IMR-90 (cell line): ENCODE measurements around the gene MFSD2A. TPM values are rescaled to one million over a fixed set of nuclear protein-coding genes. Genes with fewer than 3 reads are reported as not detected.

Experiments
- ATAC-seq: fragments of 200-7000 bp; cut with Tn5 transposase; 2 replicates; pipeline ENCODE4 v1.9.1; 2020; ENCODE audit warnings: low read depth, mild to moderate bottlenecking, moderate library complexity
- BruUV-seq: library from RNA; stranded (reverse); fragments of 400-500 nt; replicated peaks from 2 replicates; lab custom pipeline; 2021; lab: Mats Ljungman, UMichigan
- CTCF ChIA-PET: fragments of 300-600 bp; formaldehyde crosslinking; extraction: SDS; loops from one replicate; lab custom pipeline; 2021; ENCODE audit warnings: antibody characterized with exemption; lab: Yijun Ruan, JAX
- POLR2A ChIA-PET: fragments of 300-600 bp; sonication (Branson Sonifier 250); formaldehyde crosslinking; loops from one replicate; lab custom pipeline; 2022; ENCODE audit warnings: antibody characterized with exemption; ENCODE audit not compliant: unreplicated experiment; lab: Charles Lee
- DNase-seq: peaks from one replicate; pipeline ENCODE4 v3.0.0; 2013
- H2AFZ ChIP-seq: replicated peaks from 2 replicates; pipeline ENCODE3; 2013; ENCODE audit warnings: low read length, mild to moderate bottlenecking; ENCODE audit not compliant: poor library complexity
- H2AK5ac ChIP-seq: 2 replicates; pipeline ENCODE4 v1.6.1; 2013; ENCODE audit warnings: low read depth, low read length, inconsistent platforms
- H2AK9ac ChIP-seq: replicated peaks from 2 replicates; pipeline ENCODE3; 2013; ENCODE audit warnings: mild to moderate bottlenecking, low read depth, low read length, moderate library complexity; ENCODE audit not compliant: poor library complexity
- H2BK120ac ChIP-seq: 2 replicates; pipeline ENCODE4 v1.6.1; 2013; ENCODE audit warnings: low read depth, low read length, inconsistent platforms
- H2BK15ac ChIP-seq: 3 replicates; pipeline ENCODE4 v1.6.1; 2013; ENCODE audit warnings: low read depth, low read length, inconsistent platforms
- H2BK20ac ChIP-seq: 2 replicates; pipeline ENCODE4 v1.6.1; 2013; ENCODE audit warnings: low read depth, mild to moderate bottlenecking, inconsistent platforms, low read length, moderate library complexity
- H2BK5ac ChIP-seq: 2 replicates; pipeline ENCODE4 v1.6.1; 2013; ENCODE audit warnings: mild to moderate bottlenecking, low read depth, low read length, inconsistent platforms; ENCODE audit not compliant: poor library complexity, severe bottlenecking
- H3K14ac ChIP-seq: replicated peaks from 2 replicates; pipeline ENCODE4 v1.6.1; 2013; ENCODE audit warnings: low read depth, low read length, inconsistent platforms
- H3K18ac ChIP-seq: 2 replicates; pipeline ENCODE4 v1.6.1; 2013; ENCODE audit warnings: low read depth, low read length, control low read depth
- H3K23ac ChIP-seq: 2 replicates; pipeline ENCODE4 v1.6.1; 2013; ENCODE audit warnings: low read depth, low read length, inconsistent platforms
- H3K27ac ChIP-seq: 2 replicates; pipeline ENCODE4 v1.5.1; 2013; ENCODE audit warnings: mild to moderate bottlenecking, control low read depth, low read length; ENCODE audit not compliant: insufficient read depth
- H3K27me3 ChIP-seq: 2 replicates; pipeline ENCODE4 v1.6.1; 2013; ENCODE audit warnings: low read length; ENCODE audit not compliant: control insufficient read depth, insufficient read depth
- H3K36me3 ChIP-seq: 2 replicates; pipeline ENCODE4 v1.6.1; 2013; ENCODE audit warnings: low read length, mixed read lengths; ENCODE audit not compliant: control insufficient read depth, insufficient read depth
- H3K4ac ChIP-seq: 2 replicates; pipeline ENCODE4 v1.6.1; 2013; ENCODE audit warnings: low read depth, low read length, inconsistent platforms
- H3K4me1 ChIP-seq: 2 replicates; pipeline ENCODE4 v1.6.1; 2013; ENCODE audit warnings: low read length, mixed read lengths; ENCODE audit not compliant: control insufficient read depth, insufficient read depth
- H3K4me2 ChIP-seq: 2 replicates; pipeline ENCODE4 v1.6.1; 2013; ENCODE audit warnings: low read depth, mild to moderate bottlenecking, control low read depth, low read length, moderate library complexity
- H3K4me3 ChIP-seq: 2 replicates; pipeline ENCODE4 v1.5.1; 2013; ENCODE audit warnings: low read depth, mild to moderate bottlenecking, control low read depth, low read length, moderate library complexity; ENCODE audit not compliant: insufficient read depth
- H3K56ac ChIP-seq: 2 replicates; pipeline ENCODE4 v1.6.1; 2013; ENCODE audit warnings: low read length, inconsistent platforms; ENCODE audit not compliant: insufficient read depth; ENCODE audit errors: extremely low read depth
- H3K79me1 ChIP-seq, 2 experiments: 2 replicates each; pipeline ENCODE4 v1.6.1; 2013; ENCODE audit warnings: low read length in 2 of 2, inconsistent platforms in 1 of 2, low read depth in 1 of 2
- H3K9ac ChIP-seq: 2 replicates; pipeline ENCODE4 v1.6.1; 2013; ENCODE audit warnings: low read depth, low read length, control low read depth
- H3K9me1 ChIP-seq: 2 replicates; pipeline ENCODE4 v1.6.1; 2013; ENCODE audit warnings: low read length, inconsistent platforms; ENCODE audit not compliant: insufficient read depth
- H3K9me3 ChIP-seq: 2 replicates; pipeline ENCODE4 v1.6.1; 2013; ENCODE audit warnings: low read length; ENCODE audit not compliant: control insufficient read depth, insufficient read depth
- H4K20me1 ChIP-seq: 2 replicates; pipeline ENCODE4 v1.6.1; 2013; ENCODE audit warnings: low read length, inconsistent platforms; ENCODE audit not compliant: insufficient read depth
- H4K5ac ChIP-seq: 2 replicates; pipeline ENCODE4 v1.6.1; 2013; ENCODE audit warnings: mild to moderate bottlenecking, low read depth, low read length, control low read depth
- H4K8ac ChIP-seq, 2 experiments: 2 replicates each; pipeline ENCODE4 v1.6.1; 2013; ENCODE audit warnings: low read depth in 2 of 2, low read length in 2 of 2, control low read depth in 1 of 2, inconsistent platforms in 1 of 2
- H4K91ac ChIP-seq: 2 replicates; pipeline ENCODE4 v1.6.1; 2013; ENCODE audit warnings: low read depth, low read length, inconsistent platforms; ENCODE audit not compliant: insufficient read depth
- CEBPB ChIP-seq: IDR thresholded peaks from 2 replicates; pipeline ENCODE4 v1.6.1; 2012; ENCODE audit warnings: low read depth, low read length, improper control_type of control experiment
- FOS ChIP-seq: fragments of 150-350 bp; IDR thresholded peaks from 2 replicates; pipeline ENCODE4 v1.6.1; 2016; ENCODE audit warnings: low read depth, low read length
- MAZ ChIP-seq: IDR thresholded peaks from 2 replicates; pipeline ENCODE4 v1.6.1; 2012; ENCODE audit warnings: low read depth, mild to moderate bottlenecking, low read length, improper control_type of control experiment, moderate library complexity, borderline replicate concordance
- POLR2A ChIP-seq: IDR thresholded peaks from 2 replicates; pipeline ENCODE4 v1.6.1; 2012; ENCODE audit warnings: mild to moderate bottlenecking, low read depth, low read length
- RCOR1 ChIP-seq: IDR thresholded peaks from 2 replicates; pipeline ENCODE4 v1.6.1; 2012; ENCODE audit warnings: mild to moderate bottlenecking, low read length, improper control_type of control experiment; ENCODE audit not compliant: insufficient replicate concordance
- RFX5 ChIP-seq: IDR thresholded peaks from 2 replicates; pipeline ENCODE4 v1.8.0; 2012; ENCODE audit warnings: low read depth, mild to moderate bottlenecking, low read length, moderate library complexity
- SMC3 ChIP-seq: fragments of 150-350 bp; IDR thresholded peaks from 2 replicates; pipeline ENCODE4 v1.6.1; 2016; ENCODE audit warnings: low read depth, mild to moderate bottlenecking, antibody characterized with exemption, low read length, moderate library complexity
- WGBS, 2 experiments: methylation state at CpG; one replicate each; pipeline versions ENCODE4 v1.1.5 to v1.1.7; 2013; ENCODE audit warnings: missing lambda C conversion rate in 2 of 2; ENCODE audit not compliant: insufficient read length in 1 of 2; ENCODE audit errors: extremely low coverage in 2 of 2; 5-methylcytosine and 5-hydroxymethylcytosine counted together
- dilution Hi-C: fragments of 300-500 bp; cut with HindIII; formaldehyde crosslinking; loops from one replicate; pipeline ENCODE4 v1.14.3; 2018; ENCODE audit warnings: low sequenced_read_pairs; ENCODE audit not compliant: unreplicated experiment
- in situ Hi-C: fragments of 300-500 bp; cut with MboI; formaldehyde crosslinking; loops from 3 replicates; pipeline ENCODE4 v1.14.3; 2019; ENCODE audit warnings: low sequenced_read_pairs, inconsistent platforms, mixed read lengths
- intact Hi-C: fragments of 100-400 bp; cut with micrococcal nuclease; formaldehyde crosslinking; loops from 2 replicates; pipeline ENCODE4 v1.10.0; 2022
- polyA plus RNA-seq, 3 experiments: library from polyadenylated mRNA; depleted of rRNA; stranded (reverse); fragments of >200 nt; gene quantifications; 2 replicates each; pipeline ENCODE4 v1.2.3, GENCODE V29; 2012; ENCODE audit warnings: low replicate concordance in 1 of 3
- total RNA-seq: library from RNA; depleted of rRNA; stranded (reverse); fragments of >200 nt; gene quantifications from 2 replicates; pipeline ENCODE4 v1.2.3, GENCODE V29; 2012
- TF ChIP-seq, protein P1 (sequence below): conservative IDR thresholded peaks from 2 replicates; pipeline ENCODE4 v1.5.1; 2012; ENCODE audit warnings: mild to moderate bottlenecking, low read depth, low read length, improper control_type of control experiment
- TF ChIP-seq, protein P2 (sequence below): fragments of 150-350 bp; IDR thresholded peaks from 2 replicates; pipeline ENCODE4 v1.6.1; 2017; ENCODE audit warnings: mild to moderate bottlenecking, antibody characterized with exemption, low read length, low read depth

MFSD2A gene
- total and polyA plus RNA-seq, 2 of the 4 experiments (the other 2 are of a cell fraction), result 5.7 to 7.3 TPM

DNA sequence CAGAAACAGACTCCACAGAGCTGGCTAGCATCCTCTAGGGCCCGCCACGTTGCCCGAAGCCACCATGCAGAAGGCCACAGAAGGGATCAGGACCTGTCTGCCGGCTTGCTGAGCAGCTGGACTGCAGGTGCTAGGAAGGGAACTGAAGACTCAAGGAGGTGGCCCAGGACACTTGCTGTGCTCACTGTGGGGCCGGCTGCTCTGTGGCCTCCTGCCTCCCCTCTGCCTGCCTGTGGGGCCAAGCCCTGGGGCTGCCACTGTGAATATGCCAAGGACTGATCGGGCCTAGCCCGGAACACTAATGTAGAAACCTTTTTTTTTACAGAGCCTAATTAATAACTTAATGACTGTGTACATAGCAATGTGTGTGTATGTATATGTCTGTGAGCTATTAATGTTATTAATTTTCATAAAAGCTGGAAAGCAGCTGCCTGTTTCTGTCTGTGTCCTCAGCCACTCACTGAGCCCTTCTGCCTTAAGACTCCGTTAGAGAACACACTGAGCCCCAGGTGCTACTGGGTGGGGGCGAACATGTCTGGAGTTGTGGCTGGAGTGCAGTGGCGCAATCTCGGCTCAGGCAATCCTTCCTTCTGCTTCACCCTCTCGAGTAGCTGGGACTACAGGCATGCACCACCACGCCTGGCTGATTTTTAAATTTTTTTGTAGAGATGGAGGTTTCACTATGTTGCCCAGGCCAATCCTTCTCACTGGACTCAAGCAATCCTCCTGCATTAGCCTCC, 14.8 kb downstream of the MFSD2A start:
- intact Hi-C loops, result loop anchor here (5.0 kb wide), 1 partner anchor 67 kb away; the partner anchor contains the start of gene MYCL
- DNase-seq, result no peak

More for the DNA sequence above, 14.8 kb downstream of the MFSD2A start:
- Histone ChIP-seq H3K36me3 (no peaks in the 10 kb centered on the region), H4K20me1 (no peaks in the 10 kb centered on the region), H3K4me2 (no peak overlapping the region), H2AK5ac (no peak overlapping the region), H3K9me1 (peaks cover 1% of the 10 kb centered on the region), H3K27me3 (no peaks in the 10 kb centered on the region), H3K14ac (no peak overlapping the region), H4K5ac (no peak overlapping the region), H2AFZ (no peak overlapping the region), H3K18ac (no peak overlapping the region), H3K4me3 (no peak overlapping the region), H3K9ac (no peak overlapping the region), H2BK20ac (no peak overlapping the region), H2AK9ac (no peak overlapping the region), H3K23ac (no peak overlapping the region), H2BK5ac (no peak overlapping the region), H4K91ac (no peak overlapping the region), H4K8ac (no peak overlapping the region), H2BK15ac (no peak overlapping the region), H3K9me3 (no peaks in the 10 kb centered on the region), H3K79me1 (no peaks in the 10 kb centered on the region), H3K27ac (no peak overlapping the region), H3K56ac (no peak overlapping the region), H3K4me1 (no peaks in the 10 kb centered on the region), H3K4ac (no peak overlapping the region), H2BK120ac (no peak overlapping the region)
- ChIA-PET POLR2A (no interaction called here), CTCF (interaction anchor here (0.5 kb wide), 1 partner anchor 34 kb away, joined by 3 read pairs; no protein-coding TSS in a partner anchor)
- no TSS peak for BruUV-seq
- no peak for TF ChIP-seq MAZ
- TF ChIP-seq RFX5, result no peak
- TF ChIP-seq CEBPB, result 0 out of 2 replicates have a peak, but pooled peaks have one; percentile 4
- TF ChIP-seq, protein P1, sequence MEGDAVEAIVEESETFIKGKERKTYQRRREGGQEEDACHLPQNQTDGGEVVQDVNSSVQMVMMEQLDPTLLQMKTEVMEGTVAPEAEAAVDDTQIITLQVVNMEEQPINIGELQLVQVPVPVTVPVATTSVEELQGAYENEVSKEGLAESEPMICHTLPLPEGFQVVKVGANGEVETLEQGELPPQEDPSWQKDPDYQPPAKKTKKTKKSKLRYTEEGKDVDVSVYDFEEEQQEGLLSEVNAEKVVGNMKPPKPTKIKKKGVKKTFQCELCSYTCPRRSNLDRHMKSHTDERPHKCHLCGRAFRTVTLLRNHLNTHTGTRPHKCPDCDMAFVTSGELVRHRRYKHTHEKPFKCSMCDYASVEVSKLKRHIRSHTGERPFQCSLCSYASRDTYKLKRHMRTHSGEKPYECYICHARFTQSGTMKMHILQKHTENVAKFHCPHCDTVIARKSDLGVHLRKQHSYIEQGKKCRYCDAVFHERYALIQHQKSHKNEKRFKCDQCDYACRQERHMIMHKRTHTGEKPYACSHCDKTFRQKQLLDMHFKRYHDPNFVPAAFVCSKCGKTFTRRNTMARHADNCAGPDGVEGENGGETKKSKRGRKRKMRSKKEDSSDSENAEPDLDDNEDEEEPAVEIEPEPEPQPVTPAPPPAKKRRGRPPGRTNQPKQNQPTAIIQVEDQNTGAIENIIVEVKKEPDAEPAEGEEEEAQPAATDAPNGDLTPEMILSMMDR, result no peak
- no peak for TF ChIP-seq POLR2A
- TF ChIP-seq SMC3, result no peak
- no peak for TF ChIP-seq FOS
- no peak for TF ChIP-seq RCOR1
- TF ChIP-seq, protein P2, sequence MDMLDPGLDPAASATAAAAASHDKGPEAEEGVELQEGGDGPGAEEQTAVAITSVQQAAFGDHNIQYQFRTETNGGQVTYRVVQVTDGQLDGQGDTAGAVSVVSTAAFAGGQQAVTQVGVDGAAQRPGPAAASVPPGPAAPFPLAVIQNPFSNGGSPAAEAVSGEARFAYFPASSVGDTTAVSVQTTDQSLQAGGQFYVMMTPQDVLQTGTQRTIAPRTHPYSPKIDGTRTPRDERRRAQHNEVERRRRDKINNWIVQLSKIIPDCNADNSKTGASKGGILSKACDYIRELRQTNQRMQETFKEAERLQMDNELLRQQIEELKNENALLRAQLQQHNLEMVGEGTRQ, result no peak
- dilution Hi-C loops, result no loop called here
- no peak for ATAC-seq
- no CpG with 5 or more reads among the region's 13 CpGs for WGBS, 2 experiments
- in situ Hi-C loops, result loop anchor here (5.0 kb wide), 2 partner anchors 47 to 147 kb away; no protein-coding TSS in a partner anchor
